Upper lobe of left lung (tissue), 4 donors: ENCODE data around the gene RNMT.

ENCODE experiments used
- POLR2A ChIP-seq, 4 donors: fragments of 450-650 bp; IDR thresholded peaks; one replicate each; pipeline ENCODE4 v1.5.1; 2016 to 2017; ENCODE audit warnings: antibody characterized with exemption in 4 of 4, mild to moderate bottlenecking in 2 of 4
- POLR2AphosphoS5 ChIP-seq, 2 donors: sonication (generic); formaldehyde crosslinking; IDR thresholded peaks; one replicate each; pipeline ENCODE4 v1.5.1; 2017; ENCODE audit warnings: antibody characterized with exemption in 2 of 2

DNA sequence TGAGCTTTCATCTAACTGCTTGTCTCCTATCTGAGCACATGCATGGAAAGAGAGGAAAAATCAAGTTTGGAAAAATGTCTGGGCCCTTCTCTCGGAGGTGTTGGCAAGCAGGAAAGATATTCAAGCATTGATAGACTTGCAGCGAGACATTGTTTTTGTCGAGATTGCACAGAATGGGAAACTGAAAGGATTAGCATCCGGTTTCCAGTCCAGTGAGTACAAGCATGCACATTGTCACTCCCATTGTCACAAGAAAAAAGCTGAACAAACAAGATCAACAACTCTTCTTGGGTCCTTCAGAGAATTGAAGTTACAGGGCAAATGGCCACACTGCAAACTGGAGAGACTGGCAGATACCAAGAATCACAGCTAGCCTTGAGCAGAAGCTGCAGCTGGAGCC, 77.8 kb downstream of the RNMT start:
- TF ChIP-seq POLR2AphosphoS5 (IDR thresholded peaks at IDR 0.05) (no peak), POLR2A (IDR thresholded peaks at IDR 0.05) (no peak)
